BE2C (cell line): ENCODE results near the gene SLC35G3.

Source experiments
- DNase-seq: peaks from one replicate; pipeline ENCODE4 v3.0.0-alpha.2; 2020
- H3K27me3 ChIP-seq: fragments of 250-450 bp; sonication (Bioruptor Pico); 2 replicates; pipeline ENCODE4 v1.5.1; 2020; ENCODE audit warnings: mild to moderate bottlenecking
- H3K36me3 ChIP-seq: fragments of 250-450 bp; sonication (Bioruptor Pico); 2 replicates; pipeline ENCODE4 v1.5.1; 2020; ENCODE audit warnings: mild to moderate bottlenecking
- H3K4me1 ChIP-seq: fragments of 250-450 bp; sonication (Bioruptor Pico); 2 replicates; pipeline ENCODE4 v1.5.1; 2020
- H3K4me3 ChIP-seq: 2 replicates; pipeline ENCODE4 v1.5.1; 2011; ENCODE audit warnings: low read depth, low read length
- H3K9me3 ChIP-seq: fragments of 250-450 bp; sonication (Bioruptor Pico); 2 replicates; pipeline ENCODE4 v1.5.1; 2020
- TF ChIP-seq, protein P1 (sequence below): IDR thresholded peaks from 2 replicates; pipeline ENCODE4 v1.5.1; 2012; ENCODE audit warnings: mild to moderate bottlenecking, low read depth, low read length

The SLC35G3 gene

DNA sequence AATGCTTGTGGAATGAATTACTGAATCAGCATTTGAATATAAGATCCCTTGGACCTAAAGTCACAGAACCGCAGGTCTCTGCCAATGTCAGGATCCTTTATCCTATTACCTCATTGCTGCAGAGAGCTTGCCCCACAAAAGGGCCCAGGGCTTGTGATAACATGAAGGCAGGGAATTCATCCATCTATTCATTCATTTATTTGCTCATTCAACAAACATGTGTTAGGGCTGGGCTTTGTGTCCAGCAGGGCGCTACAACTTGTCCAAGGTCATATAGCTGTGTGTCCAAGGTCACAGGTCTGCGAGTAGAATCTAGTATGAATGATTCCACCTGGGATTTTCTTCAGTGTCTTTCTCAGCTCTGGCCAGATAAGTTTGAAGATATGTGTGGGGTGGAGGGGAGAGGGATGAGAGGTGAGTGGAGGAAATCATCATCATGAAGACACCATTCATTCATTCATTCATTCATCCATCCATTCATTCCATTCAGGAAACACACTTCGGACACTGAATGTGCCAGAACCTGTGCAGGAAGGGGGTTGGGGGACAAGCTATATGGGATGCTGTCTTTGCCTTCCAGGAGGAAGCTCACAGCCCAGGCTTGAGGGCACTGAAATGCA lies 47.9 kb downstream of the SLC35G3 start:
- H3K4me1 ChIP-seq: no peaks in the 10 kb centered on the region
- H3K9me3 ChIP-seq: no peaks in the 10 kb centered on the region
- no peaks in the 10 kb centered on the region; the same call in 1 of the 2 replicates for H3K27me3 ChIP-seq
- no peak for DNase-seq
- TF ChIP-seq, protein P1, sequence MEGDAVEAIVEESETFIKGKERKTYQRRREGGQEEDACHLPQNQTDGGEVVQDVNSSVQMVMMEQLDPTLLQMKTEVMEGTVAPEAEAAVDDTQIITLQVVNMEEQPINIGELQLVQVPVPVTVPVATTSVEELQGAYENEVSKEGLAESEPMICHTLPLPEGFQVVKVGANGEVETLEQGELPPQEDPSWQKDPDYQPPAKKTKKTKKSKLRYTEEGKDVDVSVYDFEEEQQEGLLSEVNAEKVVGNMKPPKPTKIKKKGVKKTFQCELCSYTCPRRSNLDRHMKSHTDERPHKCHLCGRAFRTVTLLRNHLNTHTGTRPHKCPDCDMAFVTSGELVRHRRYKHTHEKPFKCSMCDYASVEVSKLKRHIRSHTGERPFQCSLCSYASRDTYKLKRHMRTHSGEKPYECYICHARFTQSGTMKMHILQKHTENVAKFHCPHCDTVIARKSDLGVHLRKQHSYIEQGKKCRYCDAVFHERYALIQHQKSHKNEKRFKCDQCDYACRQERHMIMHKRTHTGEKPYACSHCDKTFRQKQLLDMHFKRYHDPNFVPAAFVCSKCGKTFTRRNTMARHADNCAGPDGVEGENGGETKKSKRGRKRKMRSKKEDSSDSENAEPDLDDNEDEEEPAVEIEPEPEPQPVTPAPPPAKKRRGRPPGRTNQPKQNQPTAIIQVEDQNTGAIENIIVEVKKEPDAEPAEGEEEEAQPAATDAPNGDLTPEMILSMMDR: no peak
- no peaks in the 10 kb centered on the region; the same call in 1 of the 2 replicates for H3K36me3 ChIP-seq
- no peak overlapping the region for H3K4me3 ChIP-seq

GRCh38 chr17:35144840-35145239 lies 49.4 kb downstream of the SLC35G3 start:
- DNase-seq: no peak
- H3K36me3 ChIP-seq: peaks cover 8% of the 10 kb centered on the region
- H3K4me1 ChIP-seq: no peaks in the 10 kb centered on the region
- no peaks in the 10 kb centered on the region for H3K9me3 ChIP-seq
- no peaks in the 10 kb centered on the region; the same call in 1 of the 2 replicates for H3K27me3 ChIP-seq
- TF ChIP-seq, protein P1: no peak
- H3K4me3 ChIP-seq: no peak overlapping the region
